GM12801 (cell line): ENCODE data around the gene MAP3K20.

Source experiments
- CTCF ChIP-seq: IDR thresholded peaks from one replicate; pipeline ENCODE4 v1.5.1; 2011; ENCODE audit warnings: control low read depth; ENCODE audit not compliant: insufficient read length; ENCODE audit errors: extremely low read depth

Gene MAP3K20

GRCh38 chr2:173218326-173219056, 142.8 kb downstream of the MAP3K20 start:
- TF ChIP-seq CTCF, result no peak

- no peak for TF ChIP-seq CTCF
Observed at GRCh38 chr2:173221132-173221695, 145.6 kb downstream of the MAP3K20 start.

- TF ChIP-seq CTCF, result no peak
Observed at GRCh38 chr2:173221937-173222594, 146.4 kb downstream of the MAP3K20 start.

GRCh38 chr2:173223871-173224270, 148.2 kb downstream of the MAP3K20 start:
- no peak for TF ChIP-seq CTCF

- no peak for TF ChIP-seq CTCF
Observed at GRCh38 chr2:173226899-173227698, 151.5 kb downstream of the MAP3K20 start.

- no peak for TF ChIP-seq CTCF
Observed at GRCh38 chr2:173229086-173229485, 153.4 kb downstream of the MAP3K20 start.

GRCh38 chr2:173230181-173230580, 154.5 kb downstream of the MAP3K20 start:
- TF ChIP-seq CTCF, result no peak
